Ureter (tissue), 1 donor: Measurements from ENCODE around the gene PSRC1. TPM values are rescaled to one million over a fixed set of nuclear protein-coding genes. Genes with fewer than 3 reads are reported as not detected.
"Not testable (repeated sequence)": the region's sequence is repeated elsewhere in the genome, so short reads cannot be mapped to it uniquely, and the experiment has no call there.

Source experiments
- DNase-seq: peaks from one replicate; pipeline ENCODE4 v3.0.0-alpha.2; 2020; ENCODE audit warnings: low spot score
- total RNA-seq: library from RNA; stranded (reverse); gene quantifications from one replicate; pipeline ENCODE4 v1.2.4, GENCODE V29; 2023
- donor health status: DM: yes; HTN: yes; CAD: no.

PSRC1 gene
- total RNA-seq, 1 donor from 2014 or later, result 3.1 TPM

DNA sequence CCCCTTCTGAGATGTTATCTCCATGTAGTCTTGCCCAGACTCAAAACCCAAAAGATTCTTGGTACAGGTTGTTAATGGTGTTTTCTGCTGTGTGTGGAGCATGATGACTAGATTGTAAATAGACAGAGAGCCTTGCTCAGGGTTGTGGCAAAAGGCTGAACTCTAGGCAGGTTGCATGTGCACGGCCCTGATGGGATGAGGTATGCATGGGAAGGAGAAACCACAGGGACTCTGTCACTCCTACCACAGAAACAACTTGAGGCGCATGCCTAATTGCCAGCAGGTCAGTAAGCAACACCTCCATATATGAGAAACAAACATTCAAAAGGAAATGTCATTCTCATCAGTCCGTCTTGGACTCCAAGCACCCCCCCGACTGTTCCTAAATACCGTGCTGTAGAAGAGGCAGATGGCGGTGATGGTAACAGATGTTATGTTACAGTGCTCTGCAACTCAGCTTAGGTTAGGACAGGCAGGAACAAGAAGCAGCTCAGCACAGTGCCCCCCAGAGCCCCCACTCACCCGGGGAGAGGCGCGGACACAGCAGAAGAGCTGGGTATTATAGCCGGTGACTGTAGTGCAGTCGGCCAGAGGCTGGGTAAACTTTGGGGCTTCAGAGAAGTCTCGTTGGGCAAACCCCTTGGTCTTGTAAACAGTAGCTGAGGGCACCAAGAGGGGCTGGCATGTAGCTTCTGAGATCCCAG is 12.9 kb upstream of the PSRC1 start:
- DNase-seq, result no peak

DNA sequence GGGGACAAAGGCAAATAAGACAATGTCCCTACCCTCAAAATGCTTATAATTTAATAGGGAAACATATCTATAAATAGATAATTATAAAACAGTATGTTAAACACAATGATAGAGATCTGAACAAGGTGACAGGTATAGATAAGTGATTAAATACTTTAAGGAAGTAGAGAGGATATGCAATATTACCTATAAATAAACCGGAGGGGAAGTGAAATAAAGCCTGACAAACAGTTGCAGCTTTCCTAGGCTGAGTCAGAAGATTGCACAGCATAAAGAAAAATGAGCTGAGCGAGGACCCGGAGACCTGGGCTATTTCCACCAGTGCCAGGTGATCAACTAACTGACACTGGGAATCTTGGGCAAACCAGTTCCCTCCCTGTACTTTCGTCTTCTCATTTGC is 11.5 kb upstream of the PSRC1 start:
- DNase-seq, result no peak

DNA sequence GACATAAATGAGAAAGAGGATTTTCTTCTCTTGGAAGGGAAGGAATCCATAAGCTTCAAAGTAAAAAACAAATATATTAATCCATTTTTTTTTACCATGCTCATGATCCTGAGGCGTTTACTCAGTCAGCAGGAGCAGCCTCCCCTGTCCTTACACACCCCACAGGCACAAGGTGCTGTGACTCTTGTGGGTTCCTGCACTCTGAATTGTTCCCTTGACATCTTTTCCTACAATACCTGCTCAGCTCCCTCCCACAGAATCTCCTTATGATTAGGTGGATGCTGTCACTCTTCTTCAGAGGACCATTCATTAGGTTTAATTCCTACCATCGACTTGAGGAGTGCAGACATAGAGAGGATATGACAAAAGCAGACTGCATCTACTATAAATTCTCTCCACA is 10.1 kb upstream of the PSRC1 start:
- DNase-seq, result no peak

DNA sequence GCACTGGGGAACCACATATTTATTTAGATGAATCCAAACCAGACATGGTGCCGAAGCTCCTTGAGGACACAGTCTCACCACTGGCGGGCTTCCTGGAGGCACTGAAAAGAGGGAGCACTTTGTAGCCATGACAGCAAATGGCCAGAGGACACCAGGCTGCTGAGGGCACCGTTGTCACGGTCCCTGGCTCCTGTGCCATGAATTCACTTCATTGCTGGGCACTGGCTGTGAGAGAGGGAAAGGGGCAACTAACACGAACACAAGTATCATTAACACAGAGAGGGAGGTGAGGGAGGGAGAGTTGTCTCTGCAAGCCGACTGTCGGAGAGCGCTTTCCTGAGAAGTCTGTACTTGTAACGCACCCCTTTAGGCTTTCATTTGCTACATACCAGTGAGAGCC is 9.4 kb upstream of the PSRC1 start:
- DNase-seq, result no peak

DNA sequence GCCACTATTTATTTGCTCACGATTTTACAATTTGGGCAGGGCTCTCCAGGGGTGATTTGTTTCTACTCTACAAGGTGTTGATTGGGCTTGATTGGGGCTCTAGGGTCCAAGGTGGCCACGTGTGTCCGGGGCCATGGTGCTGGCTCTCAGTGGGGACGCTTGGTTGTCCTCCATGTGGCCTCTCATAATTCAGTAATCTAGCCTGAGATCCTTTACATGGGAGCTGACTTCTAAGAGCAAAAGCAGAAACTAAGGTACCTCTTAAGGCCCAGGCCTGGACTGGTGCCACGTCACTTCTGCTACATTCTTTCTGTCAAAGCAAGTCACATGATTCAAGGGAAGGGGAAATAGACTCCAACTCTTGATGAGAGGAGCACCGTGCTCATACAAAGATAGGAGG is 8.1 kb upstream of the PSRC1 start:
- no peak for DNase-seq

DNA sequence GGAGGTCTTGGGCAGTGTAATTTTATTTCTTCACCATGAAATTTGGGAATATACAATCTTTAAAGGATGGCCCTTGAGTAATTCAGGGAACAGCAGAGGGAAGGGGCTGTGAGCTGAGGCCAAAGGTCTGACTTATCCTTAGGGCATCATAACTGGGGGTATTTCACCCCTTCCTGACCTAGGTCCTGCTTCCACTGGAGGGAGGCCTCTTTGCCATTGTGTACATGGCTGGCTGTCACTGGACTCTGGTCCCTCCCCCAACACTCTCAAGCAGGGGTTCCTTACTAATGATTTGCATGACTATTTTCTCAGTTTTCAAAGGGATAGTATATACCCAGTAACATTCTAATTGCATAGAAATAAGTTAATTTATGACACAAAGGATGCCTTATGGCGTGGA is 7.2 kb upstream of the PSRC1 start:
- DNase-seq, result no peak

DNA sequence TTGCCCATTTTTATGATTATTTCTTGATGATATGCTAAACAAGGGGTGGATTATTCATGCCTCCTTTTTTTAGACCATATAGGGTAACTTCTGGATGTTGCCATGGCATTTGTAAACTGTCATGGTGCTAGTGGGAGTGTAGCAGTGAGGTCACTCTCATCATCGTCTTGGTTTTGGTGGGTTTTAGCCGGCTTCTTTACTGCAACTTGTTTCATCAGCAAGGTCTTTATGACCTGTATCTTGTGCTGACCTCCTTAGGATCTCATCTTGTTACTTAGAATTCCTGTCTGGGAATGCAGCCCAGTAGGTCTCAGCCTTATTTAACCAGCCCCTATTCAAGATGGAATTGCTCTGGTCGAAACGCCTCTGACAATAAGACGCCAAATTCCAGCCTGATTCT is 3.8 kb upstream of the PSRC1 start:
- not testable (repeated sequence) for DNase-seq

DNA sequence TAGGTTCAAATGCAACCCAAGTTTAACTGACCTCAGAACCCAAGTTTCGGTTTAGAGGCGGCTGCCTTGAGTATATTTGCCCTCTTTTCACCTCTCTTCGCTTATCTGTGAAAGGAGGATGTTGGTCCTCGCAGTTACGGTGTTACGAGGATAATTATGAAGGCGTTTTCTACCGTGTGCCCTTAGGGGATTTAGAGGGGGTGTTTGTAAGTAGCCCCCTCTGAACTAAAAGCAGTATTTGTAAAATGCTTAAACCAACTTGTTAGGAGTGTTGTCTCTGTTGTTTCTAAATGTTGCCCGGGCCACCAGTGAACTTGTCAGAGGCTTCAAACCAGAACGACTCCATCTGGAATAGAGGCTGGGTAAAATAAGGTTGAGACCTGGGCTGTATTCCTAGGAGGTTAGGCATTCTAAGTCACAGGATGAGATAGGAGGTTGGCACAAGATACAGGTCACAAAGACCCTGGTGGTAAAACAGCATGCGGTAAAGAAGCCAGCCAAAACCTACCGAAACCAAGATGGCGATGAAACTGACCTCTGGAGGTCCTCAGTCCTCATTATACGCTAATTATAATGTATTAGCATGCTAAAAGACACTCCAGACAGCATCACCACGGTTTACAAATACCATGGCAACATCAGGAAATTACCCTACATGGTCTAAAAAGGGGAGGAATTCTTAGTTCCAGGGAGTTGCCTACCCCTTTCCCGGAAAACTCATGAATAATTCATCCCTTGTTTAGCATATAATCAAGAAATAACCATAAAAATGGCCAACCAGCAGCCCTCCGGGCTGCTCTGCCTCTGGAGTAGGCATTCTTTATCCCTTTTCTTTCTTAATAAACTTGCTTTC is 1.0 kb upstream of the PSRC1 start:
- no peak for DNase-seq

DNA sequence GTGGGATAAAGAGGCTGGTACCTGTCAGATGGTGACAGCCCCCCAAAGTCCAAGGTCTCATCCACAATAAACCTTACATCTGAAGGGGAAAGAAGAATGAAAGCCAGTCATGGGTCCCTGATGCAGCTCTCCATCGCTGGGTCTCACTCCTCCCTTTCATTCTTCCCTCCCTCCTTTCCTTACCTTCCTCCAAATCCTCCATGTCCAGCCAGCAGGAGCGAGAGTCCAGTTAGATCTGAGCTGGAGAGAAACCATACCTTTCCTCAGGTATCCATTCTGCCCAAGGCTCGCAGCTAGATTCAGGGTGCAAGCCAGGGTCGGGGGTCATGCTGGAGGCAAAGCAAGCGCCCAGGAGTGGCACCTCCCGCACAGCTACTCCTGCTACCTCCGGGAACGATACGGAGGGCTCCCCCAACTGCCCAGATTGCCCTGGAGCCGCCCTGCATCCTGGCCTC is 421 bp downstream of the PSRC1 start:
- no peak for DNase-seq

DNA sequence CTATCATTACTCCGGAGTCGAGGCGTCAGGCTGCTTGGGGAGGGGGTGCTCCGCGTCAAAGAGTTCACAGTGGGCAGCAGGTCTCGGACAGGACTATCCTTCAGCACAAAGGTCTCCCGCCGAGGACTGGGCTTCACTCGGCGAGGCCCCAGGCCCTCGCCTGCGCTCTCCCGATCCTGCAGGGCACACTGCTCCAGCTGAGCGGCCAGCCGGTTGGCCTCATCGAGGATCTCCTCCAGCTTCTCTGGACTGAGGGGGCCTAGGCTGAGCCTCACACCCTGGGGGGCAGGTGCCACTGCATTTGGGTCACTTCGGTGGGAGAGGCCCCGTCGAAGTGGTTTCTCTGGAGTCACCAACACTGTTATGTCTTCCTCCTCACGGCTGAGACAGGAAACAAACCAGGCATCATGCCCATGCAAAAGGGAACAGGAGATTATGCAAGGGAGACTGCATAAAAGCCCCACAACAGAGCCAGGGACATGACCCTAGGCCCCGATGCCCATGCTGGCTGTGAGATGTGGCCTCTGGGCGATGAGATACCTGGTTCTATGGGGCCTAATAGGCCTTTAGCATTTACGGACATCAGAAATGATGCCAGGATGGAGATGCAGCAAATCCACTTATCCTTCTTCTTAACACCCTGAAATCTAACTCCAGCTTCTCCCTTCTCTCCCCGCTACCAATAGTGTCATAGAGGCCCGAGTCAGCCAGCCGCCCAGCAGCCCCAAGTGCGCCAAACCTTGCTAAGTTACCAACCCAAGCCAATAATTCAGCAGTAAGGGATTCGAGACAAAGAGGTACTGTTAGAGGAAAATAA is 1.1 kb downstream of the PSRC1 start:
- peak; percentile 43 for DNase-seq

DNA sequence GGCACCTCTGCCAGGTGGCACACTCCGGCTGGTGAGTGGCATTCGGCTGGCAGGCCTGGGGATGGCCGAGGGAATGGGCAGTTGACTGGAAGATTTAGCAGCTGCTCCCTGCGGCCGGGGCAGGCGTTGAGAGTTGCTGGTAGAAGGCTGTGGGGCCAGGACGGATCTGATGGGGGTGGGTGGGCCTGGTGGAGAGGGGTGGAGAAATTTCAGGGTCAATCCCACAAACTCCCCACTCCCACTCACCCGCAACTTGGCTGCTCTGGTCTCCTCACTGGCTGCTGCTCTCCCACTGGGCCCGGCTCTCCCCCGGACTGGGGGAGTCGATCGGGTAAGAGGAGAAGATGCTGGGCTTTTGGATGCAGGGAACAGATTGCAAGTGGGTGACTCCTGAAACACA is 2.1 kb downstream of the PSRC1 start:
- DNase-seq, result no peak

DNA sequence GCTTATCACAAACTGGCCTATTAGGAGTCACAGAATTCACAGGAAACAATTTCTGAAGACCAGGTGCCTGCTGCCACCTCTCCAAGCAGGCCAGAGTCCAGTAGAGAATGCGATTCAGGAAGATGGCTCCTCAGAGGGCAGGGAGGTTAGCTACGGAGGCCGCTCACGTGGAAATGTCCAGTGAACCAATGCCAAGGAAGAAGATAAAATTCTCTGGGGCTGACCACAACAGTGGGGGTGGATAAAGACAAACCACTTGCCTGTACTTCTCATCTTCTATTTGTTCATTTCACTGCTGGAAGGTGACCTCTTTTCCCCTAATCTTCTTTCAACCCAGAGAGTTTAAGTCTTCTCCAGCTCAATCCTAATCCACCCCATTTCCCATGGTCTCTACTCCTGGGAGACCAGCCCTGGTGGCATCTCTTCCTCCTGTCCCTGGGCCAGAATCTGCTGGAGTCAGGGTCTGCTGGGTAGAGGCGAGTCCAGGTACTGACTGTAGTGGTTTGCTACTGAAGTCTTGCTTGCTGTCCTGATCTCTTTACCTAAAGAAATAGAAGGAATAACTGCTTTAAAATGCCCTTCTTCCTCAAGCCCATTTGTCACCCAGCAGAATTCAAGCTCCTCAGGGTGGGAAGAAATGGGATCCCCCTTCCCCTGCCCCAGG is 3.2 kb downstream of the PSRC1 start:
- no peak for DNase-seq

DNA sequence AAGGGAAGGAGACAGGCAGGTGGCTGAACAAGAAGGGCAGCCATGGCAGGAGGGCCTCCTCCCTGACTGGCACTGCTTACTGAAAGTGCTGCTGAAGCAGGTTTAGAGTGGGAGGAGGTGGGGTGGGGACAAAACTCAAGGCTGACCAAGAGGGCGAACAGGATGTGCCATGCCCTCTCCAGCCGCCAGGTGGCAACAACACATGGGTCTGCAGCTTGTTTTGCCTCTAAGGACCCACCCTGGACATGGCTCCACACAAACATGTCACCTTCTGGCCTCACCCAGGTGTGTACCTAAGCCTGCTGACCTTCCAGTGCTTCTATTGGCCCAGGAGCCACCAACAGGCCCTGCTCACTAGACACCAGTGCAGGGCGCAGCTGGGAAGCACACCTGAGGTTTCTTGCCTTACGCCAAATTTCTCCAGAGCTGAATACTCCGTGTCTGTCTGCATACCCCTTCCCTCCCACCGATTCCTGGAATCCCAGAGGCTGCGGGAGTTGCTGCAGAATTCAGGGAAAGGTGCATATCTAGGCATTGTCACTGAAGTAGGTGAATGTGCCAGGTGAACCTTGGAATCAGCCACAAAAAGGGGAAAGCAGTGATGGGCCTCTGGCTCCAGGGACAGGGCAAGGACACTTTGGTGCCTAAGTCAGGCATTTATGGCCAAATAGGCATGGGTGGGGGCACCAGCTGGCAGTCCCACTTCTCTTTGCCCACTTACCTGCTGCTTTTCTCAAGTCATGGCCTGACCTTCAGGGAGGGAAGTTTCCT is 5.3 kb downstream of the PSRC1 start:
- DNase-seq, result peak; percentile 81

DNA sequence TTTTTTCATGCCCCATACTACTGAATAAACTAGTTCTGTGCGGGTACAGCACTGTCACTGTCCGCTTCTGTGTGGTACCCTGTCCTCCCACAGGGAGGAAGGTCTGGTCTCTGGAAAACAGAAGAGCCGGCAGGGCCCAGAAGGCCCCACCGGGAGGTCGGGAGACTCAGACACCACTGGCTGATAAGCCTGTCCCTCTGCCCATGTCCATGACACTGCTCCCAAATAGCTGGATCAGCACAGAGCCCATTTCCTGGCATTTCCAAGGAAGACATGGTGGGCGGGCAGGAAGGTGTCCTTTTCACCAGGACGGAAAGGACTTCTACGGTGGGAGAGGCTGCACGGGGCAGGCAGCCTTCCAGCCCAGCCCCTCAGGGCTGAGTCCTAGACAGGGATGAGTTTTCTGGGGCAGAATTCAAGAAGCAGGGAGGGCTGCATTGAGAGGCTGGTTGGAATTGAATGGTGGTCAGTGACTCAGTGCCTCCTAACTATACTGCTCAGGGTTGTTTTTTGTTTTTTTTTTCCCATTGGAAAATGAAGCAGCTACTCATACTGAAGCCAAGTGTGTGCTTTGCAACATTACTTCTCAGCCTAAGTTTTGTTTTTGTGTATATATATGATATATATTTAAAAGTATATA is 7.1 kb downstream of the PSRC1 start:
- no peak for DNase-seq

DNA sequence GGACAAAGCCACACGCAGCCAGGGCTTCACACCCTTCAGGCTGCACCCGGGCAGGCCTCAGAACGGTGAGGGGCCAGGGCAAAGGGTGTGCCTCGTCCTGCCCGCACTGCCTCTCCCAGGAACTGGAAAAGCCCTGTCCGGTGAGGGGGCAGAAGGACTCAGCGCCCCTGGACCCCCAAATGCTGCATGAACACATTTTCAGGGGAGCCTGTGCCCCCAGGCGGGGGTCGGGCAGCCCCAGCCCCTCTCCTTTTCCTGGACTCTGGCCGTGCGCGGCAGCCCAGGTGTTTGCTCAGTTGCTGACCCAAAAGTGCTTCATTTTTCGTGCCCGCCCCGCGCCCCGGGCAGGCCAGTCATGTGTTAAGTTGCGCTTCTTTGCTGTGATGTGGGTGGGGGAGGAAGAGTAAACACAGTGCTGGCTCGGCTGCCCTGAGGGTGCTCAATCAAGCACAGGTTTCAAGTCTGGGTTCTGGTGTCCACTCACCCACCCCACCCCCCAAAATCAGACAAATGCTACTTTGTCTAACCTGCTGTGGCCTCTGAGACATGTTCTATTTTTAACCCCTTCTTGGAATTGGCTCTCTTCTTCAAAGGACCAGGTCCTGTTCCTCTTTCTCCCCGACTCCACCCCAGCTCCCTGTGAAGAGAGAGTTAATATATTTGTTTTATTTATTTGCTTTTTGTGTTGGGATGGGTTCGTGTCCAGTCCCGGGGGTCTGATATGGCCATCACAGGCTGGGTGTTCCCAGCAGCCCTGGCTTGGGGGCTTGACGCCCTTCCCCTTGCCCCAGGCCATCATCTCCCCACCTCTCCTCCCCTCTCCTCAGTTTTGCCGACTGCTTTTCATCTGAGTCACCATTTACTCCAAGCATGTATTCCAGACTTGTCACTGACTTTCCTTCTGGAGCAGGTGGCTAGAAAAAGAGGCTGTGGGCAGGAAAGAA is 8.1 kb downstream of the PSRC1 start:
- peak; percentile 88 for DNase-seq

DNA sequence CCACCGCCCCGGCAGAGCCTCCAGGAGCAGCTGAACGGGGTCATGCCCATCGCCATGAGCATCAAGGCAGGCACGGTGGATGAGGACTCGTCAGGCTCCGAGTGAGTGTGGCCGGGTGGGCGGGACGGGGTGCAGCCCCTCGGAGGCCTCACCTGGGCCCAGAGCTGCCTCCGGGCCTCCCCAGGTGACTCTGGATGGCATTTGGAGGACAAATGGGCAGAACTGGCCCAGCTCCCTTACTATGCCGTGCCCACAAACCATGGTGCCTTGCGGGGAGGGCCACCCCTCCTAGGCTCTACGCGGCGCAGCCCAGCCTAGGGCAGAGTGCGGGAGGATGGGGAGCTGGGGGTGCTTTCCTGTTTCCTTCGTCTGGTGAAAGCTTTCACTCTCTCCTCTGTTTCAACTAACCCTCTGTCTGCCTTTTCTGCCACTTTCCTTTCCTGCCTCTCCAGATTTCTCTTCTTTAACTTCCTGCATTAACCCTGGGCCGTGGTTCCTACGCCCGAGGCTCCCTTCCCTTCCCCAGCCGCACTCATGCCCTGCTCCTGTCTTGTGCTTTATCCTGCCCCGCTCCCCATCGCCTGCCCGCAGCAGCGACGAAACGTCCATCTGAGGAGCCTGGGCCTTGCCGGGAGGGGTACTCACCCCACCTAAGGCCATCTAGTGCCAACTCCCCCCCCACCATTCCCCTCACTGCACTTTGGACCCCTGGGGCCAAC is 9.2 kb downstream of the PSRC1 start:
- no peak for DNase-seq

DNA sequence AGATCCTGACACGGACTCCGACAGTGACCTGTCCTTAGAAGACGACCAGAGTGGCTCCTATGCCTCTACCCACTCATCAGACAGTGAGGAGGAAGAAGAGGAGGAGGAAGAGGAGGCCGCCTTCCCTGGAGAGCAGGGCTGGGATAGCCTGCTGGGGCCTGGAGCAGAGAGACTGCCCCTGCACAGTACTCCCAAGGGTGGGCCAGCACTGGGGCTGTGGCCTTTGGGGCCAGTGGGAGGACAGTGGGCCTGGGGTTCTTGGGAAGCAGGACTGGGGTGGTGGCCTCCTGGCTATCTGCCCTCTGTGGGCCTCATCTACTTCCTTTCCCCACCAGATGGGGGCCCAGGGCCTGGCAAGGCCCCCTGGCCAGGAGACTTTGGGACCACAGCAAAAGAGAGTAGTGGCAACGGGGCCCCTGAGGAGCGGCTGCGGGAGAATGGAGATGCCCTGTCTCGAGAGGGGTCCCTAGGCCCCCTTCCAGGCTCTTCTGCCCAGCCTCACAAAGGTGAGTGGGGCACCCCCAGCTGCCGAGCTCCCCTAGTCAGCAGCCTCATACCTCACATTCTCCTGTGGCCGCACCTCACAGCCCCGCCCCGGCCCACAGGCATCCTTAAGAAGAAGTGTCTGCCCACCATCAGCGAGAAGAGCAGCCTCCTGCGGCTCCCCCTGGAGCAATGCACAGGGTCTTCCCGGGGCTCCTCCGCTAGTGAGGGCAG is 10.0 kb downstream of the PSRC1 start:
- no peak for DNase-seq
